ENCODE measurements around the gene MX2. TPM values are rescaled to one million over a fixed set of nuclear protein-coding genes. Genes with fewer than 3 reads are reported as not detected.

Gene MX2
- polyA plus RNA-seq, 1 experiment: 5.1 TPM

DNA sequence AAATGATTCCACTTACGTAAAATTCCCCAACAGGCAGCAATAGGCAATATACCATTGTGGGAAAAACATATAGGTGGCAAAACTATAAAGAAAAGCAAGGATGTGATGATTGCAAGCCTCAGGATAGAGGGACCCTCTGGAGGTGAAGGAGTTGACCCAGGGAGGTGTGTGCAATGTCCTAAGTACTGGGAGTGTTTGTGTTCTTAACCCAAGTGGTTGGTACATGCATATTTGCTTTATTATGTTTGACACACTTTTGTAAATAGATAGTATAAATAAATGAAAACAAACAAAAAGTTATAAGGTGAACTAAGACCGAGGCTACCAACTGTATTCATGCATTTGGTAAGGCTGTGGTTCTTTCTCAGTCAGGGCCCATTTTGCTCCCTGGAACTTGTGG is 71.7 kb downstream of the MX2 start:
- ChIA-PET POLR2A (no interaction called here), CTCF (no interaction called here)
- H3K4me3 ChIP-seq (ENCODE audit: low read depth, low read length): no peak overlapping the region
- H3K36me3 ChIP-seq (ENCODE audit: control insufficient read depth, insufficient read depth, low read length): no peaks in the 10 kb centered on the region
- TF ChIP-seq, protein P1, sequence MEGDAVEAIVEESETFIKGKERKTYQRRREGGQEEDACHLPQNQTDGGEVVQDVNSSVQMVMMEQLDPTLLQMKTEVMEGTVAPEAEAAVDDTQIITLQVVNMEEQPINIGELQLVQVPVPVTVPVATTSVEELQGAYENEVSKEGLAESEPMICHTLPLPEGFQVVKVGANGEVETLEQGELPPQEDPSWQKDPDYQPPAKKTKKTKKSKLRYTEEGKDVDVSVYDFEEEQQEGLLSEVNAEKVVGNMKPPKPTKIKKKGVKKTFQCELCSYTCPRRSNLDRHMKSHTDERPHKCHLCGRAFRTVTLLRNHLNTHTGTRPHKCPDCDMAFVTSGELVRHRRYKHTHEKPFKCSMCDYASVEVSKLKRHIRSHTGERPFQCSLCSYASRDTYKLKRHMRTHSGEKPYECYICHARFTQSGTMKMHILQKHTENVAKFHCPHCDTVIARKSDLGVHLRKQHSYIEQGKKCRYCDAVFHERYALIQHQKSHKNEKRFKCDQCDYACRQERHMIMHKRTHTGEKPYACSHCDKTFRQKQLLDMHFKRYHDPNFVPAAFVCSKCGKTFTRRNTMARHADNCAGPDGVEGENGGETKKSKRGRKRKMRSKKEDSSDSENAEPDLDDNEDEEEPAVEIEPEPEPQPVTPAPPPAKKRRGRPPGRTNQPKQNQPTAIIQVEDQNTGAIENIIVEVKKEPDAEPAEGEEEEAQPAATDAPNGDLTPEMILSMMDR (IDR thresholded peaks at IDR 0.05; ENCODE audit: insufficient read depth, low read depth, low read length): no peak
- DNase-seq (ENCODE audit: low read depth): no peak
- H3K27me3 ChIP-seq (ENCODE audit: control insufficient read depth, insufficient read depth, low read length): no peaks in the 10 kb centered on the region

DNA sequence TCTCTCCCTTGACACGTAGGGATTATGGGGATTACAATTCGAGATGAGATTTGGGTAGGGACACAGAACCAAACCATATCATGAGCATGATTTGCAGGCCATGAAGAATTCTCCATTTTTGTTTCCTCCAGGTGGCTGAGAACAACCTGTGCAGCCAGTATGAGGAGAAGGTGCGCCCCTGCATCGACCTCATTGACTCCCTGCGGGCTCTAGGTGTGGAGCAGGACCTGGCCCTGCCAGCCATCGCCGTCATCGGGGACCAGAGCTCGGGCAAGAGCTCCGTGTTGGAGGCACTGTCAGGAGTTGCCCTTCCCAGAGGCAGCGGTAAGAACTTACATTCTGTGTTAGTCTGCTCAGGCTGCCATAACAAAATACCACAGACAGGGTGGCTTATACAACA is 73.9 kb downstream of the MX2 start:
- H3K4me3 ChIP-seq (ENCODE audit: low read depth, low read length): no peak overlapping the region
- CTCF ChIA-PET: no interaction called here
- no peaks in the 10 kb centered on the region for H3K27me3 ChIP-seq (ENCODE audit: control insufficient read depth, insufficient read depth, low read length)
- no peaks in the 10 kb centered on the region for H3K36me3 ChIP-seq (ENCODE audit: control insufficient read depth, insufficient read depth, low read length)
- POLR2A ChIA-PET: no interaction called here
- TF ChIP-seq, protein P1 (IDR thresholded peaks at IDR 0.05; ENCODE audit: insufficient read depth, low read depth, low read length): no peak
- DNase-seq (ENCODE audit: low read depth): no peak

DNA sequence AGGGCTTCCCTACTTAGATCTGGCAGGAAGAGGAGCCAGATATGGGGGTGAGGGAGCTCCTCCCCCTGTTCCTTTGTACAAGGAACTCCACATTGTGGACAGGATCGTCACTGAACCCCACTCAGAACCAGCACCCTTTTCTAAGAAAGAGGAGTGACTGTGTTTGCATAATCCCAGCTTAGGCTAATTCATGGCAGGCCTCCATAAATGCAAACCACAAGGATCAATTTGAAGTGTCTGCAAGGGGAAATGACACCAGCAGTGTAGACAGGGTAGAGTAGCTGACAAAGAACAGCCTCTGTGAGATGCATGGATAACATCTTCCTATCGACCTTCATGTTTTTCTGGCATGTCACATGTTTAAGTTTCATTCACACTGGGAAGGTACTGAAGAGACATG is 75.9 kb downstream of the MX2 start:
- ChIA-PET CTCF (interaction anchor here (0.7 kb wide), 1 partner anchor 154 kb away, joined by 3 read pairs; no protein-coding TSS in a partner anchor), POLR2A (no interaction called here)
- TF ChIP-seq, protein P1 (IDR thresholded peaks at IDR 0.05; ENCODE audit: insufficient read depth, low read depth, low read length): no peak

DNA sequence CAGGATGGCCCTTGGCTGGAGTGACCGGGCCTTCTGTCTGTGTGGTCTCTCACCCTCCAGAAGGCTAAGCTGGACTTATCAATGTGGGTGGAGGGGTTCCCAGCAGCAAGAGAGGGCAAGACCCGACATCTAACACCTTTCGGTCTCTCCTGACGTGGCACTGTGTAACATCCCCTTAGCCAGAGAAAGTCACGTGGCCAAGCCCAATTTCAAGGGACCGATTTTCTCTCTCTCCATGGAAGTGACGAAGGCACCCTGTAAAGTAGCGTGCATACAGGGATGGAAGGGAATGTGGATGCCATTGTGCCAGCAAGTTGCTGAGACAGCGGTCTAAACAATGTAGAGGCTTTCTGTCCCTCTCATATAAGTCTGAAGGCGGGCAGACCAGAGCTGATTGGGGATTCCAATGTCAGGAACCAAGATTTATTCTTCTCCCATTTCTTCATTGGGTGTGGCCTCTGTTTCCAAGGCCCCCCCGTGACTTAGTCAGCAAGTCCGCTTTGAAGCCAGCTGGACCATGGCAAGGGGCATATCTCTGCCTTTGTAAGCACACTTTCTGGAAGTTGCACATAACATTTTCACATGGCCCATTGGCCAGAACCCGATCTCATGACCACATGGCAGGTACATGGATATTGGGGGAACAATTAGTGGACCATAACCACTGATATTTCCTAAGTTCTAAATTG is 76.7 kb downstream of the MX2 start:
- no peak for DNase-seq (ENCODE audit: low read depth)
- POLR2A ChIA-PET: no interaction called here
- TF ChIP-seq, protein P1 (IDR thresholded peaks at IDR 0.05; ENCODE audit: insufficient read depth, low read depth, low read length): no peak
- Histone ChIP-seq H3K27me3 (ENCODE audit: control insufficient read depth, insufficient read depth, low read length) (no peaks in the 10 kb centered on the region), H3K4me3 (ENCODE audit: low read depth, low read length) (no peak overlapping the region), H3K36me3 (ENCODE audit: control insufficient read depth, insufficient read depth, low read length) (no peaks in the 10 kb centered on the region)
- CTCF ChIA-PET: no interaction called here

More for the DNA sequence above, 75.9 kb downstream of the MX2 start:
- no peaks in the 10 kb centered on the region for H3K36me3 ChIP-seq (ENCODE audit: control insufficient read depth, insufficient read depth, low read length)
- H3K27me3 ChIP-seq (ENCODE audit: control insufficient read depth, insufficient read depth, low read length): no peaks in the 10 kb centered on the region
- no peak overlapping the region for H3K4me3 ChIP-seq (ENCODE audit: low read depth, low read length)
- DNase-seq (ENCODE audit: low read depth): no peak

DNA sequence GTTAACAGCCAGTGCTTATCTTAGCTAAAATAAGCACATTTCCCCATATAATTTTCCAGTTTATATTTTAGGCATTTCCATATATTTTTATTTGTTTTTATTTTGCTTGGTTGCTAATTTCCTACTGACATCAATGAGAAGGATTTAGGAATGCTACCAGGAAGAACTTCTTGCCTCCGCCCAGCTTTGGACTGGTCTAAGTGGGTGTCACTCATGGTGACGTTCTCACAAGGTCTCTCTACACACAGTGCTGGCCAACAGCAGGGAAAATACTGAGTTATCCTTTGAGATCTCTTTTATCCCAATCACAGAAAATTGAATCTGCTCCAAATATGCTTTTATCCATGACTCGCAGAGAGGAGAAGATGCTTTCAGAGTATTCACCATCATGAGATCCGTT is 77.4 kb downstream of the MX2 start:
- TF ChIP-seq, protein P1 (IDR thresholded peaks at IDR 0.05; ENCODE audit: insufficient read depth, low read depth, low read length): no peak
- H3K4me3 ChIP-seq (ENCODE audit: low read depth, low read length): no peak overlapping the region
- no peaks in the 10 kb centered on the region for H3K36me3 ChIP-seq (ENCODE audit: control insufficient read depth, insufficient read depth, low read length)
- no peaks in the 10 kb centered on the region for H3K27me3 ChIP-seq (ENCODE audit: control insufficient read depth, insufficient read depth, low read length)
- ChIA-PET CTCF (interaction anchor here (0.9 kb wide), 1 partner anchor 305 kb away, joined by 4 read pairs; no protein-coding TSS in a partner anchor), POLR2A (no interaction called here)
- DNase-seq (ENCODE audit: low read depth): peak; percentile 50

Measured in BJ (cell line).